ENCODE measurements around the gene CACNB4.

CACNB4 gene

DNA sequence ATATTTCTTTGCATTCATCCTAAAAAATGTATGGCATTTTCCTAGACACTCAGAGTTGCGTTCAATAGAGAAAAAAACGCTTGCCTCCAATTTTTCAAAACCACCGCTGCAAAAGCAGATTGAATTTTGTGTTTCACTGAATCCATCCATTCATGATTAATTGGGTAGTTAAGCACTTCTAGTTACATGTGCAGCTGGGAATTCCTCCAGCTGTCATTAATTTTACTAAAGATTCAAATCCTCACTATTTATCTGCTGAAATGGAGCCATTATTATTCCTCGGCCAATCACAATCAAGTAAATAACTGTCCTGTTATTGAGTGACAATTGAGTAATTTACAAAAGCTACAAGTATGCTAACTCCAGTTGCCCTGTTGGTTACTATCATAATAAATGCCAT, 194.8 kb downstream of the CACNB4 start:
- Histone ChIP-seq H3K9me2 (ENCODE audit: low read depth, low read length) (no peaks in the 10 kb centered on the region), H2AFZ (ENCODE audit: low read length) (no peak overlapping the region), H3K27me3 (ENCODE audit: insufficient read depth, low read length) (no peaks in the 10 kb centered on the region), H3F3A (ENCODE audit: insufficient read depth, low read length) (no peaks in the 10 kb centered on the region), H3K4me1 (ENCODE audit: insufficient read depth, low read length, severe bottlenecking) (no peaks in the 10 kb centered on the region), H3K36me3 (ENCODE audit: insufficient read depth, low read length) (no peaks in the 10 kb centered on the region), H3K27ac (ENCODE audit: low read depth, low read length, poor library complexity, severe bottlenecking) (no peak overlapping the region), H3K79me2 (ENCODE audit: insufficient read depth, low read length) (no peaks in the 10 kb centered on the region), H4K20me1 (ENCODE audit: insufficient read depth, low read length) (no peaks in the 10 kb centered on the region), H3K4me3 (ENCODE audit: low read depth, low read length, poor library complexity, severe bottlenecking) (no peak overlapping the region), H3K9me3 (ENCODE audit: low read length) (no peaks in the 10 kb centered on the region), H3K4me2 (ENCODE audit: low read length) (no peak overlapping the region), H3K9ac (ENCODE audit: low read length) (no peak overlapping the region)
- no peak for TF ChIP-seq EZH2 (IDR thresholded peaks at IDR 0.05; ENCODE audit: borderline replicate concordance, low read length)
- TF ChIP-seq, protein P1, sequence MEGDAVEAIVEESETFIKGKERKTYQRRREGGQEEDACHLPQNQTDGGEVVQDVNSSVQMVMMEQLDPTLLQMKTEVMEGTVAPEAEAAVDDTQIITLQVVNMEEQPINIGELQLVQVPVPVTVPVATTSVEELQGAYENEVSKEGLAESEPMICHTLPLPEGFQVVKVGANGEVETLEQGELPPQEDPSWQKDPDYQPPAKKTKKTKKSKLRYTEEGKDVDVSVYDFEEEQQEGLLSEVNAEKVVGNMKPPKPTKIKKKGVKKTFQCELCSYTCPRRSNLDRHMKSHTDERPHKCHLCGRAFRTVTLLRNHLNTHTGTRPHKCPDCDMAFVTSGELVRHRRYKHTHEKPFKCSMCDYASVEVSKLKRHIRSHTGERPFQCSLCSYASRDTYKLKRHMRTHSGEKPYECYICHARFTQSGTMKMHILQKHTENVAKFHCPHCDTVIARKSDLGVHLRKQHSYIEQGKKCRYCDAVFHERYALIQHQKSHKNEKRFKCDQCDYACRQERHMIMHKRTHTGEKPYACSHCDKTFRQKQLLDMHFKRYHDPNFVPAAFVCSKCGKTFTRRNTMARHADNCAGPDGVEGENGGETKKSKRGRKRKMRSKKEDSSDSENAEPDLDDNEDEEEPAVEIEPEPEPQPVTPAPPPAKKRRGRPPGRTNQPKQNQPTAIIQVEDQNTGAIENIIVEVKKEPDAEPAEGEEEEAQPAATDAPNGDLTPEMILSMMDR (IDR thresholded peaks at IDR 0.05; ENCODE audit: low read length) = no peak

DNA sequence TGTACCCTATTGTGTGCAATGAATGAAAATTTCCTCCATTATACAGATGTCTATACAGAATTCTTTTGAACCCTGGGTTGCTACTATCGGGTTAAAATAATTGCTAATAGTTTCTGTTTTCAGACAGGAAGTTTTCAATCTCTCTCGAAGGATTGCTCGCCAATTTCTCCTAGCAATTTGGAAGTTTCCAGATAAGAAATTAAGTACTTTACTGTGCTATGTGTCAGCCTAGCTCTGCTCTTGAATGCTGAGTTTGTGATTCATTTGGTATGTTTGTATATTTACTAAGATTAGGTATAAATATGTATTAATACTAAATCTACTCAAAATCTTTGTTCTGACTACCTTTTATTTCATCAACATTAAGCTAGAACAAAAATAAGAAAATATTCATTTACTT, 196.0 kb downstream of the CACNB4 start:
- Histone ChIP-seq H3K27me3 (ENCODE audit: insufficient read depth, low read length) (no peaks in the 10 kb centered on the region), H3K4me3 (ENCODE audit: low read depth, low read length, poor library complexity, severe bottlenecking) (no peak overlapping the region), H3F3A (ENCODE audit: insufficient read depth, low read length) (no peaks in the 10 kb centered on the region), H3K9ac (ENCODE audit: low read length) (no peak overlapping the region), H3K27ac (ENCODE audit: low read depth, low read length, poor library complexity, severe bottlenecking) (no peak overlapping the region), H2AFZ (ENCODE audit: low read length) (no peak overlapping the region), H3K4me2 (ENCODE audit: low read length) (no peak overlapping the region), H3K36me3 (ENCODE audit: insufficient read depth, low read length) (no peaks in the 10 kb centered on the region), H3K4me1 (ENCODE audit: insufficient read depth, low read length, severe bottlenecking) (no peaks in the 10 kb centered on the region), H3K79me2 (ENCODE audit: insufficient read depth, low read length) (no peaks in the 10 kb centered on the region), H4K20me1 (ENCODE audit: insufficient read depth, low read length) (no peaks in the 10 kb centered on the region), H3K9me3 (ENCODE audit: low read length) (no peaks in the 10 kb centered on the region), H3K9me2 (ENCODE audit: low read depth, low read length) (no peaks in the 10 kb centered on the region)
- TF ChIP-seq EZH2 (IDR thresholded peaks at IDR 0.05; ENCODE audit: borderline replicate concordance, low read length) = no peak
- TF ChIP-seq, protein P1 (IDR thresholded peaks at IDR 0.05; ENCODE audit: low read length) = no peak

DNA sequence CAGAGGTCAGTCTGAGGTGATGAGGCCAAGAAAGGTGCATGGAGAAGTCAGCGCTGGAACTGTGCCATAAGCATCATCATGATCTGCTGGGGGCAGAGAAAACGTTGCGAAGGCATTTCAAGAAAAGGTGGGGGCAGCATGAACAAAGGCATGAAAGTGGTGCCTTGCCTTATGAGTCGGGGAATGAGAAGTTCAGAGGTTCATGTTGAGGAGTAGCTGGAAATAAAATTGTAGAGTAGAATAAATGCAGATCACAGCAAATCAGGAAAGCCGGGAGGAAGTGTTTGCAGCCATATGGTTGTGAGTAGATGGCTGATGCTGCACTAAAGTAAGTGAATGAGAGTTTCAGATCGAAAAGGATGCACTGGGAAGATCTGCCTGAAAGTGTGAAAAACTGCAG, 198.5 kb downstream of the CACNB4 start:
- H3K36me3 ChIP-seq (ENCODE audit: insufficient read depth, low read length) = no peaks in the 10 kb centered on the region
- H3K4me2 ChIP-seq (ENCODE audit: low read length) = no peak overlapping the region
- H3K27ac ChIP-seq (ENCODE audit: low read depth, low read length, poor library complexity, severe bottlenecking) = no peak overlapping the region
- no peaks in the 10 kb centered on the region for H4K20me1 ChIP-seq (ENCODE audit: insufficient read depth, low read length)
- no peaks in the 10 kb centered on the region for H3F3A ChIP-seq (ENCODE audit: insufficient read depth, low read length)
- no peaks in the 10 kb centered on the region for H3K9me3 ChIP-seq (ENCODE audit: low read length)
- H3K9me2 ChIP-seq (ENCODE audit: low read depth, low read length) = no peaks in the 10 kb centered on the region
- no peaks in the 10 kb centered on the region for H3K27me3 ChIP-seq (ENCODE audit: insufficient read depth, low read length)
- no peaks in the 10 kb centered on the region for H3K79me2 ChIP-seq (ENCODE audit: insufficient read depth, low read length)
- H3K4me1 ChIP-seq (ENCODE audit: insufficient read depth, low read length, severe bottlenecking) = no peaks in the 10 kb centered on the region
- TF ChIP-seq EZH2 (IDR thresholded peaks at IDR 0.05; ENCODE audit: borderline replicate concordance, low read length) = no peak
- TF ChIP-seq, protein P1 (IDR thresholded peaks at IDR 0.05; ENCODE audit: low read length) = no peak
- H2AFZ ChIP-seq (ENCODE audit: low read length) = no peak overlapping the region
- no peak overlapping the region for H3K9ac ChIP-seq (ENCODE audit: low read length)
- H3K4me3 ChIP-seq (ENCODE audit: low read depth, low read length, poor library complexity, severe bottlenecking) = no peak overlapping the region
